OCI-LY7 (cell line): ENCODE results near the gene LSM14B. TPM values are rescaled to one million over a fixed set of nuclear protein-coding genes. Genes with fewer than 3 reads are reported as not detected.

Experiments
- BruUV-seq: library from RNA; stranded (reverse); fragments of 400-500 nt; replicated peaks from 2 replicates; lab custom pipeline; 2021; lab: Mats Ljungman, UMichigan
- CTCF ChIA-PET: fragments of 300-600 bp; sonication (Branson Sonifier 250); formaldehyde crosslinking; loops from one replicate; lab custom pipeline; 2022; ENCODE audit warnings: antibody characterized with exemption; ENCODE audit not compliant: unreplicated experiment; lab: Charles Lee
- POLR2A ChIA-PET: fragments of 300-600 bp; sonication (Branson Sonifier 250); formaldehyde crosslinking; loops from one replicate; lab custom pipeline; 2022; ENCODE audit warnings: antibody characterized with exemption; lab: Charles Lee
- DNase-seq: peaks from one replicate; pipeline ENCODE4 v3.0.0-alpha.2; 2015; ENCODE audit warnings: low spot score
- H2AFZ ChIP-seq: fragments of 200-600 bp; sonication (generic), shearing (Covaris generic); 2 replicates; pipeline ENCODE4 v1.6.1; 2014; ENCODE audit warnings: mild to moderate bottlenecking, antibody characterized with exemption, low read length, moderate library complexity
- H3K27ac ChIP-seq: fragments of 200-600 bp; sonication (generic); 2 replicates; pipeline ENCODE4 v1.5.1; 2014; ENCODE audit warnings: mixed run types, low read depth, mild to moderate bottlenecking, moderate library complexity, low read length, inconsistent platforms; ENCODE audit not compliant: poor library complexity, severe bottlenecking
- H3K36me3 ChIP-seq: fragments of 200-600 bp; sonication (generic); 2 replicates; pipeline ENCODE4 v1.6.1; 2014; ENCODE audit warnings: mild to moderate bottlenecking, antibody characterized with exemption, low read length, moderate library complexity, mixed read lengths; ENCODE audit not compliant: insufficient read depth
- H3K4me1 ChIP-seq: fragments of 200-600 bp; sonication (generic); 2 replicates; pipeline ENCODE4 v1.5.1; 2014; ENCODE audit warnings: mild to moderate bottlenecking, low read length; ENCODE audit not compliant: insufficient read depth, poor library complexity, severe bottlenecking
- H3K4me2 ChIP-seq: fragments of 200-600 bp; sonication (generic); 2 replicates; pipeline ENCODE4 v1.6.1; 2014; ENCODE audit warnings: mild to moderate bottlenecking, low read length
- H3K4me3 ChIP-seq: fragments of 200-600 bp; sonication (generic); 2 replicates; pipeline ENCODE4 v1.5.1; 2014; ENCODE audit warnings: mild to moderate bottlenecking, low read depth, low read length; ENCODE audit not compliant: poor library complexity, severe bottlenecking
- H3K79me2 ChIP-seq: fragments of 200-600 bp; sonication (generic); 2 replicates; pipeline ENCODE4 v1.6.1; 2016; ENCODE audit warnings: low read depth, mild to moderate bottlenecking, low read length, moderate library complexity, mixed read lengths; ENCODE audit not compliant: insufficient read depth
- H3K9me2 ChIP-seq: fragments of 200-600 bp; sonication (generic); 2 replicates; pipeline ENCODE4 v1.6.1; 2016; ENCODE audit warnings: mild to moderate bottlenecking, low read length, mixed read lengths; ENCODE audit not compliant: insufficient read depth
- H3K9me3 ChIP-seq: fragments of 200-600 bp; sonication (generic); 2 replicates; pipeline ENCODE4 v1.6.1; 2014; ENCODE audit warnings: mild to moderate bottlenecking, mixed run types, low read length, mixed read lengths
- H4K20me1 ChIP-seq: fragments of 200-600 bp; sonication (generic); 2 replicates; pipeline ENCODE4 v1.6.1; 2014; ENCODE audit warnings: mild to moderate bottlenecking, antibody characterized with exemption, low read length, moderate library complexity, mixed read lengths; ENCODE audit not compliant: insufficient read depth
- EZH2phosphoT487 ChIP-seq: fragments of 200-600 bp; sonication (generic); IDR thresholded peaks from 2 replicates; pipeline ENCODE4 v1.6.1; 2018; ENCODE audit warnings: low read depth, borderline replicate concordance, mild to moderate bottlenecking, mixed run types, antibody characterized with exemption, low read length, moderate library complexity, mixed read lengths
- intact Hi-C: fragments of 100-400 bp; cut with micrococcal nuclease; formaldehyde crosslinking; loops from one replicate; pipeline ENCODE4 v1.10.0; 2022; ENCODE audit not compliant: unreplicated experiment
- total RNA-seq, 2 experiments: library from RNA; depleted of rRNA in 1 of 2; stranded (reverse); fragments of >200 nt in 1 of 2; shearing (Covaris generic) in 1 of 2; gene quantifications; 2 replicates each; pipeline ENCODE4 v1.2.3, GENCODE V29; 2014 to 2022
- TF ChIP-seq, protein P1 (sequence below): fragments of 200-600 bp; sonication (generic); conservative IDR thresholded peaks from 2 replicates; pipeline ENCODE4 v1.5.1; 2014; ENCODE audit warnings: mild to moderate bottlenecking, antibody characterized with exemption, low read length, moderate library complexity, mixed read lengths

The LSM14B gene
- total RNA-seq, 2 experiments from 2014 or later: 44.7 to 53.7 TPM

DNA sequence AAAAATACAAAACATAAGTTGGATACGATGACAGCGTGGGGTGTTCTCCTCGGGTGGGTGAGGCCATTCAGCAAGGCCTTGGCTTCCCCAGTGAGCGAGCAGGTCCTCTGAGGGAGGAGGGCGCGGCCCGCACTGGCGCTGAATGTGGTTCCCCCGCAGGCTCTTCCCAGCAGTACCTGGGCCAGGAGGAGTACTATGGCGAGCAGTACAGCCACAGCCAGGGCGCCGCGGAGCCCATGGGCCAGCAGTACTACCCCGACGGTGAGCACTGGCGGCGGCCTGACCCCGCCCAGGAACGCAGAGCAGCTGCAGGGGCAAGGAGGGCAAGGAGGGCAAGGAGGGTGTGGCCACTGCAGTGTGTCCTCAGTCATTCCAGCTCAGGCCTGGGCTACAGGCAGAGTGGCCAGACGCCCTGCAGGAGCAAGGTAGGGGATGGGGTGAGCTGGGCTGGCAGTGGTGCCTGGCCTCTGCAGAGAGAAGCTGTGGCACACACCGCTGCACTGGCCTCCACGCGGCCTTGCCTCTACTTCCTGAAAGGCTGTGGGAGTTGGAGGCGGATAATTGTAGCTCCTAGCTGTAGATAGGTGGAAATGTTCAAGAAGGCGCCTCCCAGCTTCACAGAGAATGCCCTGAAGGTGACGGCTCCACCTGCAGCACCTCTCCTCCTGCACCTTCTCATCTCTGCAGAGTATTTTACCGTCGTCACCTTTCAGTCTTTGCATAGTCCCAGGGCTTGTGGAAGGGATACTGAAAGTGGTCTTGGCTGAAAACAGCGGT lies 41.9 kb downstream of the LSM14B start:
- H3K27ac ChIP-seq: no peak overlapping the region
- no peak for DNase-seq
- no TSS peak for BruUV-seq
- no peak for TF ChIP-seq EZH2phosphoT487
- TF ChIP-seq, protein P1, sequence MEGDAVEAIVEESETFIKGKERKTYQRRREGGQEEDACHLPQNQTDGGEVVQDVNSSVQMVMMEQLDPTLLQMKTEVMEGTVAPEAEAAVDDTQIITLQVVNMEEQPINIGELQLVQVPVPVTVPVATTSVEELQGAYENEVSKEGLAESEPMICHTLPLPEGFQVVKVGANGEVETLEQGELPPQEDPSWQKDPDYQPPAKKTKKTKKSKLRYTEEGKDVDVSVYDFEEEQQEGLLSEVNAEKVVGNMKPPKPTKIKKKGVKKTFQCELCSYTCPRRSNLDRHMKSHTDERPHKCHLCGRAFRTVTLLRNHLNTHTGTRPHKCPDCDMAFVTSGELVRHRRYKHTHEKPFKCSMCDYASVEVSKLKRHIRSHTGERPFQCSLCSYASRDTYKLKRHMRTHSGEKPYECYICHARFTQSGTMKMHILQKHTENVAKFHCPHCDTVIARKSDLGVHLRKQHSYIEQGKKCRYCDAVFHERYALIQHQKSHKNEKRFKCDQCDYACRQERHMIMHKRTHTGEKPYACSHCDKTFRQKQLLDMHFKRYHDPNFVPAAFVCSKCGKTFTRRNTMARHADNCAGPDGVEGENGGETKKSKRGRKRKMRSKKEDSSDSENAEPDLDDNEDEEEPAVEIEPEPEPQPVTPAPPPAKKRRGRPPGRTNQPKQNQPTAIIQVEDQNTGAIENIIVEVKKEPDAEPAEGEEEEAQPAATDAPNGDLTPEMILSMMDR: no peak
- no peak overlapping the region for H3K4me2 ChIP-seq
- no peak overlapping the region for H2AFZ ChIP-seq
- peaks cover 21% of the 10 kb centered on the region for H3K36me3 ChIP-seq
- H3K9me3 ChIP-seq: no peaks in the 10 kb centered on the region
- POLR2A ChIA-PET: no interaction called here
- no peaks in the 10 kb centered on the region for H4K20me1 ChIP-seq
- intact Hi-C loops: no loop called here
- H3K4me1 ChIP-seq: no peaks in the 10 kb centered on the region
- no peaks in the 10 kb centered on the region for H3K9me2 ChIP-seq
- H3K4me3 ChIP-seq: no peak overlapping the region
- no peaks in the 10 kb centered on the region for H3K79me2 ChIP-seq
- CTCF ChIA-PET: no interaction called here

GRCh38 chr20:62164879-62165761 lies 42.8 kb downstream of the LSM14B start:
- Histone ChIP-seq H3K9me3 (no peaks in the 10 kb centered on the region), H3K4me2 (no peak overlapping the region), H2AFZ (no peak overlapping the region), H3K4me1 (no peaks in the 10 kb centered on the region), H3K4me3 (no peak overlapping the region), H3K27ac (no peak overlapping the region), H3K79me2 (no peaks in the 10 kb centered on the region), H3K9me2 (no peaks in the 10 kb centered on the region), H3K36me3 (peaks cover 21% of the 10 kb centered on the region), H4K20me1 (no peaks in the 10 kb centered on the region)
- no peak for DNase-seq
- no TSS peak for BruUV-seq
- POLR2A ChIA-PET: no interaction called here
- no peak for TF ChIP-seq EZH2phosphoT487
- TF ChIP-seq, protein P1: no peak
- intact Hi-C loops: no loop called here
- CTCF ChIA-PET: no interaction called here
